Activated T-cell treated with anti-CD3 and anti-CD28 coated beads, Interleukin-2, amount 50 U/mL, for 4 hours (primary cell): ENCODE measurements around the gene LRRC4C. TPM values are rescaled to one million over a fixed set of nuclear protein-coding genes. Genes with fewer than 3 reads are reported as not detected.
"Not testable (repeated sequence)": the region's sequence is repeated elsewhere in the genome, so short reads cannot be mapped to it uniquely, and the experiment has no call there.

Experiments
- ATAC-seq, 2 donors: fragments of 200-7000 bp; cut with Tn5 transposase; one replicate each; pipeline ENCODE4 v1.10.0; 2021
- DNase-seq: peaks from one replicate; pipeline ENCODE4 v3.0.0-alpha.2; 2020
- H3K27me3 Mint-ChIP-seq: one replicate; pipeline ENCODE4 v1.8.0; 2021; ENCODE audit warnings: low read depth, mixed read lengths
- H3K36me3 Mint-ChIP-seq: one replicate; pipeline ENCODE4 v1.8.0; 2022; ENCODE audit warnings: mixed read lengths; ENCODE audit not compliant: insufficient read depth
- H3K4me1 Mint-ChIP-seq: one replicate; pipeline ENCODE4 v1.8.0; 2021; ENCODE audit warnings: low read depth, mixed read lengths
- H3K4me3 Mint-ChIP-seq: one replicate; pipeline ENCODE4 v1.8.0; 2021; ENCODE audit warnings: mild to moderate bottlenecking, moderate library complexity, mixed read lengths
- H3K9me3 Mint-ChIP-seq: one replicate; pipeline ENCODE4 v1.8.0; 2021; ENCODE audit warnings: mixed read lengths
- total RNA-seq, 3 donors: library from RNA; stranded (reverse); gene quantifications; one replicate each; pipeline ENCODE4 v1.2.1, GENCODE V29; 2021

LRRC4C gene
- total RNA-seq, 3 donors from 2014 or later = not detected

DNA sequence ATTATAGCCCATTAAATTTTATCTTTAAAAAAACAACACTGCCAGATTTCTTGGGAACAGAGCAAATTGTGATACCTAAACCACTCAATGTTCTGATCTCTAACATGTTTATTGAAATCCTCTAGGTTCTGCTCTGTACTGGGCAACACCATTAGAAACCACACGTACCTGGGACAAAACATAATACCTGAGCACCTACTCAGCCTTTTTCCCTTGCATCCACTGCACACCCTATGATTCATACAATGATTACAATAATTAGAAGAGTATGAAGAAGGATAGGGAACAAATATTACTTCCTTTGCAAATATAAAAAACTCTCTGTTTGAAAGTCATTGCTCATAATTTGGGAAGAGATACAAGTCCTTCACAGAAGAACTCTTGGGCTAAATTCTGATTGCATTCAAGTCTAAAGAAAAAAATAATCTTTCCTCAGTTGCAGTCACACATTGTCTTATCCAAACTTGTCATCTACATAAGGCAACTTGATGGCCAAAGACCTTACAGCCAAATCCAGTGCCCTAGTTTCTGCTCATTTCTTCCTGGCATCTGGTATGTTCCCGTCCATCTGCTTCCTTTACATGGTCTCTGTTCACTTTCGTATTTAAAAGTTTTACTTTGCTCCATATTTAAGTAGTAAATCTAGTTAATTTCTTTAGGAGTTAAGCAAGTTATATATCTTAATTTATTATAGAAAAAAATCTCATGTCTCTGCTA is 407.4 kb downstream of the LRRC4C start:
- H3K36me3 Mint-ChIP-seq = no peaks in the 10 kb centered on the region
- H3K4me3 Mint-ChIP-seq = no peak overlapping the region
- DNase-seq (no peak), ATAC-seq (no peak)
- no peaks in the 10 kb centered on the region for H3K27me3 Mint-ChIP-seq
- H3K4me1 Mint-ChIP-seq = no peaks in the 10 kb centered on the region
- H3K9me3 Mint-ChIP-seq = peaks cover 29% of the 10 kb centered on the region

DNA sequence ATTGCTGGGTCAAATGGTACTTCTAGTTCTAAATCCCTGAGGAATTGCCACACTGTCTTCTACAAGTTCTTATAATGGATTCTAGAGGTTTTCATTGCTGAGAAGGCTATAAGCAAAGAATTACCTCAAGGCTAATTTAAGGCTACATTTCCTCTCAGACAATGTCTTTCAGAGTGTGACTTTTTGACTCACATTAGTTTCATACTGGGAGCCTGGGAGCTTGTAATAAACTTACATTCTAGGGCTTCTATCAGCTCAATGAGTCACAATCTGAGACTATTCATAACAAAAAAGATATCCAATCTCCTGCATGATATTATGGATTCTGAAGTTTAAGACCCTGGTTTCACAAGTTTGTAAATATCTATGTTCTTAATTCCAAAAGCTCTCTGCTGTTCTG is 408.7 kb downstream of the LRRC4C start:
- peaks cover 25% of the 10 kb centered on the region for H3K9me3 Mint-ChIP-seq
- H3K36me3 Mint-ChIP-seq = no peaks in the 10 kb centered on the region
- H3K27me3 Mint-ChIP-seq = no peaks in the 10 kb centered on the region
- no peak overlapping the region for H3K4me3 Mint-ChIP-seq
- ATAC-seq = no peak
- DNase-seq = no peak
- no peaks in the 10 kb centered on the region for H3K4me1 Mint-ChIP-seq

DNA sequence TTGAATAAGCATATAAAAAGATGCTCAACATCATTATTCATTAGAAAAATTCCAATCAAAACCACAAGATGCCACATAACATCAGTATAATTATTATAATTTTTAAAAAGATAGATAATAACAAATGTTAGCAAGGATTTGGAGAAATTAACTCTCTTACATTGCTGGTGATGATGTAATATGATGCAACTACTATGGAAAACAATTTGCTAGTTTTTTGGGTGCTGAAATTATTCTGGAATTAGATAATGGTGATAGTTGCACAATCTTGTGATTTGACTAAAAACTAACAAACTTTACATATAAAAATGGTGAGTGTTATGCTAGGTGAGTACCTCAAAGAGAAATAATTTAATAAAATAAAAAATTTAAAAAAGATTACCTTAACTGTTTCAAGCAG is 412.2 kb downstream of the LRRC4C start:
- no peak for DNase-seq
- no peaks in the 10 kb centered on the region for H3K4me1 Mint-ChIP-seq
- H3K9me3 Mint-ChIP-seq = peaks cover 19% of the 10 kb centered on the region
- no peaks in the 10 kb centered on the region for H3K36me3 Mint-ChIP-seq
- H3K27me3 Mint-ChIP-seq = no peaks in the 10 kb centered on the region
- no peak overlapping the region for H3K4me3 Mint-ChIP-seq
- ATAC-seq = no peak

DNA sequence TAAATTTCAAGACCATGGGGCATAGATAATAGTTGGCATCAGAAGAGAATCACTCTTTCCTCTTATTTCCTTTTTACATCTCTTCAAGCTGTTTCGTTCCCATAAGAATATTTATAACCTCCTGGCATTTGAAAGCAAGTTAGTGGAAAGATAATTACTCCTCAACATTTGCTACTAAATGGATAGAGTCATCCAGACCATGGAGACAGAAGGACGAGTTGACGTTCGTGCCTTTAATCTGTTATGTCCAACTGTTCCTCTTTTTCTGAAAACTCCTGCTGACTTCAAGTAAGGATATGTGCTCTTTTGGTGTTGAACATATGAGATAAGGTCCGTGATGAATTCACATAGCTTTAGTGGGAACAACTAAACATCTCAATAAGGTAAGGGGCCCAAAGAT is 414.2 kb downstream of the LRRC4C start:
- Mint-ChIP-seq H3K36me3 (no peaks in the 10 kb centered on the region), H3K27me3 (no peaks in the 10 kb centered on the region), H3K9me3 (peaks cover 20% of the 10 kb centered on the region), H3K4me1 (no peaks in the 10 kb centered on the region), H3K4me3 (no peak overlapping the region)
- ATAC-seq = no peak
- DNase-seq = no peak

DNA sequence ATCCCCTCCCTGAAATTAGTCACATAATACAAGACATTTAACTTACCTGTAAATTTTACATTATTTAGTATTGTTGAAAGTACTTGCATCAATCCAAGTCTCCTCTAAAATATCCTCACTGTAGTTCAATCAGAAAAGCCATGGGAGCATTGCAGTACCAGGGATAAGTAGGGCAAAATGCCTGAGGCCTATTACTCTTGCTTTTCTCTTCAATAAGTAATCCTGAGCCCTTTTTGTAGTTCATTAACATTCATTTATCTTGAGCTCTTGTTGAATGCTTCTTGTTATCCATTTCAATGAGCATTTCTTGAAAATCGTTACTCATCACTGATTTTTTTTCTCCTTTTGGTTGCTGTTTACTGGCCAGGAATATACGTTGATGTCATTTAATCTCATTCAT is 414.7 kb downstream of the LRRC4C start:
- peaks cover 18% of the 10 kb centered on the region for H3K9me3 Mint-ChIP-seq
- H3K27me3 Mint-ChIP-seq = no peaks in the 10 kb centered on the region
- H3K4me1 Mint-ChIP-seq = no peaks in the 10 kb centered on the region
- H3K36me3 Mint-ChIP-seq = no peaks in the 10 kb centered on the region
- ATAC-seq (no peak), DNase-seq (no peak)
- no peak overlapping the region for H3K4me3 Mint-ChIP-seq

DNA sequence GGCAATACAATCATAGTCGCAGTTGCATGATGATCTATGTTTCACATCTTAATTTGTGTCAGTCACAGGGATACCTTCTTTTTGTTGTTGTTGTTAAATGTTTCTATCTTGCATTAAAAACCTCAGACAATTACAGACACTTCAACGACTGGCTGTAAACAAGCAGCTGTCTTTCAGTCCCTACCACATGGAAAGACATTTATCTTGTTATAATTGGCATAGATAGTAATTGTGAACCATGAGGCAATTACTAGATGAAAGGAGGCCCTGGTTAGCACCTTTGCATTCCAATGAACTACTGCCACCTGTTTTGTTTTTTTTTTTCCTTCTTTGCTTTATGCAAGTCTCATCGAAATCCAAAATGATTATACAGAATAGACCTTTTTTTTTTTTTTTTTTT is 416.8 kb downstream of the LRRC4C start:
- Mint-ChIP-seq H3K9me3 (peaks cover 11% of the 10 kb centered on the region), H3K36me3 (no peaks in the 10 kb centered on the region), H3K27me3 (no peaks in the 10 kb centered on the region), H3K4me1 (no peaks in the 10 kb centered on the region), H3K4me3 (no peak overlapping the region)
- ATAC-seq (no peak), DNase-seq (no peak)

DNA sequence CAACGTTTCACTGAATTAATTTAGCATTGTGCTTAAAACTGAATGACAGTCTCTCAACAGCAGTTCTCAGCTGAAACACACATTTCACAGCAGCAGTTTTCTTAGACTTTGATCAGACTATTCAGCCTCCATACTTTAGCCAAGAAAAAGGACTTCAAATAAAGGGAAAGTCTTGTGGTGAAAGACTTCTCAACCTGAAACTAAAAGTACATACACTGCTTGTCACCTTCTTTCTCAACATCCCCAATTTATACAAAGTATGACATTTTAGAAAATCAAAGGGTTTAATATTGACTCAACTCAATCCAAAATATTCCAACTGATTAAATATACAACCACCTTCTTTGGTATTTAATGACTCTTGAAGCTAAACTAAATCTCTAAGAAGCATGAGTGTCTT is 419.0 kb downstream of the LRRC4C start:
- ATAC-seq (no peak), DNase-seq (no peak)
- peaks cover 13% of the 10 kb centered on the region for H3K9me3 Mint-ChIP-seq
- H3K4me1 Mint-ChIP-seq = no peaks in the 10 kb centered on the region
- H3K36me3 Mint-ChIP-seq = no peaks in the 10 kb centered on the region
- H3K27me3 Mint-ChIP-seq = no peaks in the 10 kb centered on the region
- no peak overlapping the region for H3K4me3 Mint-ChIP-seq

DNA sequence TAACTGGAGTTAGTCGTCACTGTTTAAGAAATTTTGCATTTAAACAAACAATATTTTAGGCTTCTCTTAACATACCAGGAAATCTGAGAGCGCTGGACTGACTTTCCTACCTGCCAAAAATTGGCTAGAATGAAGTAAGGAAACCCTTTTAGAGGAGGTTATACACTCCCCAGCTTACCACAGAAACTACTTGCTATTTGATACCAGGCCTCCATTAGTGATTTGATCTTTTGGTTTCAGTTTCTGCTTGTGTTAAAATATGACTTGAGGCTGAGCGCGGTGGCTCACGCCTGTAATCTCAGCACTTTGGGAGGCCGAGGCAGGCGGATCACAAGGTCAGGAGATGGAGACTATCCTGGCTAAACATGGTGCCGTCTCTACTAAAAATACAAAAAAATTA is 419.9 kb downstream of the LRRC4C start:
- Mint-ChIP-seq H3K27me3 (no peaks in the 10 kb centered on the region), H3K9me3 (peaks cover 13% of the 10 kb centered on the region), H3K36me3 (no peaks in the 10 kb centered on the region), H3K4me3 (no peak overlapping the region), H3K4me1 (no peaks in the 10 kb centered on the region)
- ATAC-seq (no peak), DNase-seq (no peak)

DNA sequence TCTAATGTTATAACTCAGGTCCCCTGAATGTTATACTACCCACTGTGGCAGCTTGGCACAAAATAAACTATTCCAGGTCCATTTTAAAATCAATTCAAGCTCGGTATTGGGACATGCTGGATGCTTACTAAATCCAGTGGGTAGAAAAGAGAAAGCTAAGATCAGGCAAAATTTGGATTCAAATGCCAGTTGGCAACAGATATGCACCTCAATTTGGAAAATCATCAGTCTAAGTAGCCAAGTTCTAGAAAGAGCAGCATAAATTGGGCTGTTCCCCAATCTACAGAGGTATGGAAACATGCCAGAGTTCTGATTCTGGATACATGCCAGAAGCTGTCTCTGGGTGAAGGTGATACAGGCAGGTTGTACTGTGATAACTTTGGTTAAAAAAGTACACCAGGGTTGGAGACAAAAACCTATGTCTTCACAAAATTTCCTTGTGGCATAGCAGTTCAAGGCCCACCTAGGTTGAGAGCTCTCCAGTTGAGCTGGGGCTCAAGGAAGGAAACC is 427.8 kb downstream of the LRRC4C start:
- H3K27me3 Mint-ChIP-seq = no peaks in the 10 kb centered on the region
- DNase-seq (no peak), ATAC-seq (no peak)
- no peak overlapping the region for H3K4me3 Mint-ChIP-seq
- peaks cover 14% of the 10 kb centered on the region for H3K9me3 Mint-ChIP-seq
- H3K36me3 Mint-ChIP-seq = no peaks in the 10 kb centered on the region
- H3K4me1 Mint-ChIP-seq = no peaks in the 10 kb centered on the region

DNA sequence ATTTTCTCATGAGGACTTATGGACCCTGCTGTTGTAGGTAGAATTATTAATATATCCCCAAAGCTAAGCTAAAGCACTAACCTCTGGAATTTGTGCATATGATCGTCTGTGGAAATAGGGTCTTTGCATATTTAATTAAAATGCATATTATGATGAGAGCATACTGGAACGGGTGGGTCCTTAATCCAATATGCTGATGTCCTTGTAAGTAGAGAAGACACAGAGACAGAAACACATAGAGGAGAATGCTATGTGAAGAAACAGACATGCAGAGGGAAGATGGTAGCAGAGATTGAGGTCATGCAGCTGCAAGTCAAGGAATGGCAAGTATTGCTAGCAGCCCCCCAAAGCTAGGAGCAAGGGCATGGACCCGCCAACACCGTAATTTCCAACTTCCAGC is 439.2 kb downstream of the LRRC4C start:
- H3K27me3 Mint-ChIP-seq = no peaks in the 10 kb centered on the region
- H3K36me3 Mint-ChIP-seq = no peaks in the 10 kb centered on the region
- no peaks in the 10 kb centered on the region for H3K4me1 Mint-ChIP-seq
- peaks cover 9% of the 10 kb centered on the region for H3K9me3 Mint-ChIP-seq
- DNase-seq (no peak), ATAC-seq (no peak)
- no peak overlapping the region for H3K4me3 Mint-ChIP-seq

DNA sequence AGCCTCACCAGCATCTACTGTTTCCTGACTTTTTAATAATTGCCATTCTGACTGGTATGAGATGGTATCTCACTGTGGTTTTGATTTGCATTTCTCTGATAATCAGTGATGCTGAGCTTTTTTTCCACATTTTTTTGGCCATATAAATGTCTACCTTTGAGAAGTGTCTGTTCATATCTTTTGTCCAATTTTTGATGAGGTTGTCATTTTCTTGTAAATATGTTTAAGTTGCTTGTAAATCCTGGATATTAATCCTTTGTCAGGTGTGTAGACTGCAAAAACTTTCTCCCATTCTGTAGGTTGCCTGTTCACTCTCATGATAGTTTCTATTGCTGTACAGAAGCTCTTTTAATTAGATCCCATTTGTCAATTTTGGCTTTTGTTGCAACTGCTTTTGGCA is 439.8 kb downstream of the LRRC4C start:
- not testable (repeated sequence) for H3K4me1 Mint-ChIP-seq, H3K36me3 Mint-ChIP-seq, H3K9me3 Mint-ChIP-seq, ATAC-seq, DNase-seq, H3K27me3 Mint-ChIP-seq, H3K4me3 Mint-ChIP-seq

DNA sequence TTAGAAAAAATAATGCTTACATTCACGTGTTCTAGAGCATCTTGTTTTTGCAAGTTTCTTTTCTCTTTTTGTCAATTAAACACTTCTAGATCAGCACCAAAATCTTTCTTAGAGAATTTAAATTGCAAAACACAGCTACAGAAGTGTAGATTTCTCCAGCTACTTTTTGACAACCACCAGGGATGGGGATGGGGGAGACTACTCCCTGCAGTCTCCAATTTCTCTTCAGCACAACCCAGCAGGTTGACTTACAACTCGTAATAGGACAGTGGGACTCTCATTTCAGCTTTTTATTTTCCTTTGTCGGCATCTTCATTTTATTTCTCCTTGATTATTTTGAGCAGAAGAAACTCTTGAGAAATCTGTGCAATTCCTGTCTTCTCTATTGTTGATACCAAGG is 441.2 kb downstream of the LRRC4C start:
- ATAC-seq (no peak), DNase-seq (no peak)
- Mint-ChIP-seq H3K4me3 (no peak overlapping the region), H3K4me1 (no peaks in the 10 kb centered on the region), H3K36me3 (no peaks in the 10 kb centered on the region), H3K27me3 (no peaks in the 10 kb centered on the region), H3K9me3 (peaks cover 9% of the 10 kb centered on the region)

DNA sequence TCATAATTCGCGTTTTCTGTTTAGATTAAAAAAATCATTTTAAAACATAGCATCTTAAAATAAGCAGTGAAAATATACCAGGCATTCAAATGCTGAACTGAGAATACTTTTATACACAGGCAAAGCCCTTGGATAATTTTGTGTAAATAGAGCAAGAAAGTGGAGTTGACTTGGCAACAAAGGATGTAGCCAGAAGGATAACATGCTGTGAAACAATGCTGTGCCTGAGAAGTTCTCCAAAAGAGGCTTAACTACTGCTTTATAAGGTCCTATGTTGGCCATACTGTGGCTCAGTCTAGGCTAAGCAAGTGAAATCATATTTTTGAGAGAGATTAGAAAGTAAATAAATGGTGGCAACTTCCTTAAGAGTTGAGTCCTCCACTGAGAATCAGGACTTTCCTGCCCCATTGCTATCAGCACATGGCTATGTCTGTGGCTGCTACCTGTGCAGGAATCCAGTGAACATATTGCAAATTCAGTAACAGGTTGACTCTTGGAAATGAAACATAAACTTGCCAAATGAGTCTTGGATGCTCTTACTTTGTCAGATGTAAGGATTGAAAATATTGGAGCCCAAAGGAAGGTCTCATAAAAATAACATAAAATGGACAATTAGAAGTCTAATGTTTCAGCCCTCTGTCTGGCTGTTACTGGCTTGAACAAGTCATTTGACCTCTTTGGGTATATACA is 448.9 kb downstream of the LRRC4C start:
- no peak overlapping the region for H3K4me3 Mint-ChIP-seq
- H3K9me3 Mint-ChIP-seq = peaks cover 16% of the 10 kb centered on the region
- no peaks in the 10 kb centered on the region for H3K27me3 Mint-ChIP-seq
- H3K36me3 Mint-ChIP-seq = no peaks in the 10 kb centered on the region
- no peaks in the 10 kb centered on the region for H3K4me1 Mint-ChIP-seq
- ATAC-seq (no peak), DNase-seq (no peak)

DNA sequence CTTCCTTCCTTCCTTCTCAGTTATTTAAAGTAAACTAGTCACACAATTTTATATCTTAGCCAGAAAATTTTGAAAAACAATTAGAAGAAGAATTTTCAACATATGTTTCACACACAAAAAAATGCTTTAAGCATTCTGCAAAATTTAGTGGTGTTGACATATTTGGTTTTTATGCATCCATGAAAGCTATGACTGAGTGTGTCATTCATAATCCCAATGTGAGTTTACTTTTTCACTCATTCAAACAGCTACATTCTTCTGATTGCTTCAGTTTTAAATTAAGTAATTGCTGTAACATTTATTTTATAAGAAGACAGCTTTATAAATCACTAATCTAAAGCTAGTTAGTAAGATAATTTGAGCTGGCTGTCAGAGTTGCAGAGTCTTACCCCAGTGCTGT is 453.5 kb downstream of the LRRC4C start:
- DNase-seq = no peak
- H3K4me3 Mint-ChIP-seq = no peak overlapping the region
- no peak for ATAC-seq
- H3K27me3 Mint-ChIP-seq = no peaks in the 10 kb centered on the region
- peaks cover 16% of the 10 kb centered on the region for H3K9me3 Mint-ChIP-seq
- no peaks in the 10 kb centered on the region for H3K36me3 Mint-ChIP-seq
- no peaks in the 10 kb centered on the region for H3K4me1 Mint-ChIP-seq
